GM19023 (cell line): ENCODE results near the gene OGT.
"Not testable (repeated sequence)": the region's sequence is repeated elsewhere in the genome, so short reads cannot be mapped to it uniquely, and the experiment has no call there.

Source experiments
- ATAC-seq: cut with Tn5 transposase; IDR thresholded peaks from one replicate; pipeline ENCODE4 v1.9.1; 2021; ENCODE audit warnings: mild to moderate bottlenecking, moderate library complexity; ENCODE audit not compliant: unreplicated experiment

OGT gene

DNA sequence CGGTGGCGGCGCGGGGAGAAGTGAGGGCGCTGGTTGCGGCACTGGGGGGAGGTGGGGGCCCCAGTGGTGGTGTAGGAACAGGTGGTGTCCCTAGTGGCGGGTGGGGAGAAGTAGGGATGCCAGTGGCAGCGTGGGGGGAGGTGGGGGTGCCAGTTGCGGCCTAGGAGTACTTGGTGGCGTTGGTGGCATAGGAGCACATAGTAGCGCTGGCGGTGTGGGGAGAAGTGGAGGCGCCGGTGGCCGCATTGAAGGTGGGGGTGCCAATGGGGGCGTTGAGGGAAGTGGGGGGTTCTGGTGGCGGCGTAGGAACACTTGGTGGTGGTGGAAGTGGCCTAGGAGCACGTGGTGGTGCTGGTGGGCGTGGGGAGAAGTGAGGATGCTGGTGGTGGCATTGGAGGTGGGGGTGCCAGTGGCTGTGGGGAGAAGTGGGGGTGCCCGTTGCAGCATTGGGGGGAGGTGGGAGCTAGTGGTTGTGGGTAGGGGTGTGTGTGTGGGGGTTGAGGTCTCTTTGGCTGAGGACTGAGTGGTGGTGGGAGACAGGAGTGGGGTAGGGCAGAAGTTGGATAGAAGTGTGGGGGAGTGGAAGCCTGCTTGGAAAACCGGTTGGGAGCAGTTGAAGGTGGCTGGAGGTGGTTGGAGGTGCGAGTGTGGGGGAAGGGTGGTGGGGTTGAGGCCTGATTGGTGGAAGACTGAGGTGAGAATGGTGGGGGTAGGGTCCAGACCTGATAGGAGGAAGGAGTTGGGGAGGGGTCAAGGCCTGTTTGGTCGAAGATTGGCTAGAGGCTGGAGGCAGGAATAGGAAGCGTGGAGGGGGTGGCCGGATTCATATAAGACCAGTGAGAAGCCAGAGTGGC, 46.5 kb downstream of the OGT start:
- ATAC-seq, result no peak

DNA sequence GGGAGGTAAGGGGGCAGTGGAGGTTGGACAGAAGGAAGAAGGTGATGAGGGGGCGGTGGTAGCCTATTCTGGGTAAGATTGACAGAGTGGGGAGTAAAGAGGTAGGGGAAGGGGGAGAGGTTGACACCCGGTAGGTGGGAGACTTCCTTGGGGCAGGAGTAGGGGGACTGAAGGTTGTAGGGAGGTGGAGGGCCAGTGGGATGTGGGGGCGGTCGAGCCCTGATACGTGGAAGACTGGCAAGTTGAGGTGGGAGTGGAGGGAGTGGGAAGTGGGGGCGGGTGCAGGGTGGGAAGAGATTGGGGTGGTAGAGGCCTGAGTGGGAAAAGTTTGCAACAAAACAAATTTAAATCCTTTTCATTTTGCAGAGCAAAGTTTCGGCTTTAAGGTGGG, 47.1 kb downstream of the OGT start:
- ATAC-seq, result no peak

DNA sequence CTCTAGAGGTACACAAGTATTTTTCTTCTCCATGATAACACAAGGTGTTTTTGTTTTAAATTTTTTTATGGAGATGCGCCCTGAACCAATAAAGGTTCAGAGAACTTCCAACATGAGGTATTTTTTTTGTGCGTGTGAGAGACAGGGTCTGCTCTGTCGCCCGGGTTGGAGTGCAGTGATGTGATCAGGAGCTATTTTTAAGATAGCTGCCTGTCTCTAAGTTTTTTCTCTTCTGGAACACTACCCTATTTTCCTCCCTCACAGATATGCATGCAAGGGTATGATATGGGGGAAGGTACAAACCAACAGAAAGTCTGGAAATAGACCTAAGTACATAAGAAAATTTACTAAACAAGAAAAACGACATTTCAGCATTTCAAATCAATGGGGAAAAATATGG, 48.3 kb downstream of the OGT start:
- no peak for ATAC-seq

DNA sequence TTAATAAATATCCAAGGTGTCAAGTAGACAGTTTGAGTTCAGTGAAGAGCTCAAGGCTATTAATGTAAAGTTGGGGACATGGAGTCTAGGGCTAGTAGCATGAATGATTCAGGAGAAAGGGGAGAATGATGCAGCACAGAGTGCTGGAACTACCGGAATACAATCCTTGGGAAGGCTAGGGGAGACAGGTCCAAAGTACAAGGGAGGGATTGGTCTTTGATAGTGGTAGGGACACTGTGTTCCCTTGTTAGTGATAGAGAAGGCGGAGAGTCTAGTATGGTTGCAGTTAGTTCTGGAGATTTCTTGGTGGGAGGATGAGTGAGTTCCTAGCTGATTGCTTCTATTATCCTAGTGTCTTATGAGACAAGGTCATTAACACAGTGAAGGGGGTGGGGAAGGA, 54.0 kb downstream of the OGT start:
- ATAC-seq, result no peak

DNA sequence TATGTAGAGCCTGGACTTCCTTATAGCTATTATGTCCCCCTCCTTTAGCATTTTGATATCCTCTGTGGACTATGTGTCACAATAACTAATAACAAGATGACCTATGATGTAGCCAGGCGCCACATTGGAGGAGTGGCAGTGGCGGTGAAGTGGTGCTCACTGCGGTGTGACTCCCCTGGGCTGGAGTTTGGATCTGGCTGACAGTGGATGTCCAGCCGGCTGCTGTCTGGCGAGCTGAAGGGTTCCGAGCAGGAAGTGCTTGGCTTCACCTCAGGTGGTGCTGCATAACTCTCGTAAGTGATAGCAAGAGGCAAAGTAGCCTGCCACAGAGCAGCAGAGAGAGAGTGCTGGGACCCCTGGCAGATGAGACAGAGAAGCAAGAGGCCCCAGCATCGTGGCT, 60.3 kb downstream of the OGT start:
- not testable (repeated sequence) for ATAC-seq

DNA sequence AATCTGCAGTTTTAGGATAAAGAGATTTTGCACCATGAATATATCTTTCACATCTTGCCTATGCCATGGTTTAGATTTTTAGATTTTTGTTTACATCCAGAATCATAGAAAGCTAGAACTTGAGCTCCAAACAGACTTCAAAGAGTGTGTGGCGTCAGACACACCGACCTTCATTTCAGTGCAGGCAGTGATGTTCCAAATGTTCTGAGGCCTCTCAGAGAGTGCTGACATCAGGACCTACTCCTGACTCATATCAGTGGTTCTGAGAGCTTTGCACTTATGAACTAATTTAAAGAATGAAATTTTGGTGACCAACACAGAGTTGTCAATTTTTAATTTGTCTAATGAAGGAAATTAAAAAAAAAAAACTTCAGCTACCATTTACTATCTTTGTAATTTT, 67.1 kb downstream of the OGT start:
- ATAC-seq, result no peak

DNA sequence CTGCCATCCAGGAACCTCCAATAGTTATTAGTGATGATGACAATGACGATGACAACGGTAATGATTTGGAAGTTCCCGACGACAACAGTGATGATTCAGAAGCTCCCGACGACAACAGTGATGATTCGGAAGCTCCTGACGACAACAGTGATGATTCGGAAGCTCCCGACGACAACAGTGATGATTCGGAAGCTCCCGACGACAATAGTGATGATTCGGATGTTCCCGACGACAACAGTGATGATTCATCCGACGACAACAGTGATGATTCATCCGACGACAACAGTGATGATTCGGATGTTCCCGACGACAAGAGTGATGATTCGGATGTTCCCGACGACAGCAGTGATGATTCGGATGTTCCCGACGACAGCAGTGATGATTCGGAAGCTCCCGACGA, 70.7 kb downstream of the OGT start:
- no peak for ATAC-seq

DNA sequence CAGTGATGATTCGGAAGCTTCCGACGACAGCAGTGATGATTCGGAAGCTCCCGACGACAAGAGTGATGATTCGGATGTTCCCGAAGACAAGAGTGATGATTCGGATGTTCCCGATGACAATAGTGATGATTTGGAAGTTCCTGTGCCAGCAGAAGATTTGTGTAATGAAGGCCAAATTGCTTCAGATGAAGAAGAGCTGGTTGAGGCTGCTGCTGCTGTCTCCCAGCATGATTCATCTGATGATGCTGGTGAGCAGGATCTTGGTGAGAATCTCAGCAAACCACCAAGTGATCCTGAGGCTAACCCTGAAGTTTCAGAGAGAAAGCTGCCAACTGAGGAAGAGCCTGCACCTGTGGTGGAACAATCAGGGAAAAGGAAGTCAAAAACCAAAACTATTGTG, 71.2 kb downstream of the OGT start:
- ATAC-seq, result no peak

DNA sequence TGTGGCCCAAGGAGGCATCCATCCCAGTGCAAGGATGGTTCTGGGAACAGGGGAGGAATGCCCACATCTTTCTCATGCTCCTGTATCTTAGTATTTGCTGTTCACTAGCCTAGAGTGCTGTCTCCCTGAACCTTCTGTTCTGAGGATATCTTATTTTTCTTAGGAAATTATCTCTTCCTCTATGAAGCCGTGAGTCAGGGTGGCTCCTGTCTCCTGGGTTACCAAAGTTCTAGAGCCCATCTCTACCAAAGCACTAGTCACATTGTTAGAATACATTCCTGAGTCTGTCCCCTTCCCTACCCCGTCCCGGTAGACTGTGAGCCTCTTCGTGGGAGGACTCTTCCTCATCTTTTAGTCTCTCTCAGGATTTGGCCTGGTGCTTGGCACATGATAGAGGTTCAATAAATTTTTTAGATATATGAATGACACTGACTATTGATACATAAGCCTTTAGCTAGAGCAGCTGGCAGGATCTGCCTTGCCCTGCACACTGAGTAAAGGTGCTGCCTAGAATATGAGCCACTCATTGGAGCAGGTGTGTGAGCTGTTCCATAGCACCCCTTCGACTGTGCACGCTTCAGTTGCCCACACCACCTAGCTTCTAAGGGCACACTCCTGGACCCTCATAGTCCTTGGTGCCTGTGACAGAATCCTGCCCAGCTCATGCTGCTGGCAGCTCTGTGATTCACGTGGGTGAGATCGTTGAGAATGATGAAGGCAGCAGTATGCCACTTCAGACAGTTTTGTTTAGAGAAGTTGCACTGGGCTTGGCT, 72.1 kb downstream of the OGT start:
- no peak for ATAC-seq

DNA sequence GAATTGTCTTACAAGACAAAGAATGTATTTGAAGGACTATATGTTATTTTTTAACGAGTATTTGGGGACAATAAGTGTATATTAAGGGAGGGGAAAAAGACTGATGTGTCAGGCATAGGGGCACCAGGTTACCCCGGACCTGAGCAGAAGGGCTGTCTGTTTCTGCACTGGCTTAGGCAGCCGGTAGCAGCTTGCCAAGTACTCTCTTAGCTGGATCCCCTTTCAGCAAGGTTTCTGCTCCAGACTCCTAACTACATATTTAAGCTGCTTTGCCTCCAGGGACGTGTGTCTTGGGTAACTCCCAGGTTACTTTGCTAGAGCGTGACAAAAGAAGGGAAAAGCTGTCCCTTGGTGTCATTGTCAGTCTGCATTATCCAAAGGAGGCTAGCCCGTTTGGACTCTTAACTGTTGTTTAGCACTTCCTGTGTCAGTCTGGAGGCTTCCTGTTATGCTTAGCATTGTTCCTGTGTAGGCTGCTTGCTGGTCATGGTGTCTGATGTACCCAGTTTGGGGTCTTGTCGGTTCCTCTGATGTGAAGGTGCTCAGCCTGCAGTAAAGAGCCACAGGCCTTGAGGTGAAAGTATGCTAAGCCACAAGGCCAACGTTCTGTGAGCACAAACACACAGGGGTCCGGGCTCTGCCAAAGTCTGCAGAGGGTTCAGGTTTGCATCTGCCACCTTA, 73.8 kb downstream of the OGT start:
- ATAC-seq, result no peak

DNA sequence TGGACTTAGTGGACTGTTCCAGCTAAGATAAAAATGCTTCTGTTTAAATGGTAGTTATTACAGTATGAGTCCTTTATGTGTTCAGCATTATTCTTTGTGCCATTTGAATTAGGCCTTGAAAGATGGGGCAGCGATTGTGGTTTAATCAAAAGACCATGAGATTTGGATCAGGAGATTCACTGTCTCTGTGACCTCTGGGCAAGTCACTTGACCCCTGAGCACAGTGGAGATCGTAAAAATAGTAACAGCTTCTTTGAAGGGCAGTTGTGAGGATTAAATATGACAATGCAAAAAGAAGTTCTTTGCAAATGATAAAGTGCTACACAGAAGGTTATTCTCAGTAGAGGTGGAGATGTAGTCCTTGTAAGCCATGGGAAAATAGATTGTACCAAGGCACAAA, 74.6 kb downstream of the OGT start:
- ATAC-seq, result no peak

DNA sequence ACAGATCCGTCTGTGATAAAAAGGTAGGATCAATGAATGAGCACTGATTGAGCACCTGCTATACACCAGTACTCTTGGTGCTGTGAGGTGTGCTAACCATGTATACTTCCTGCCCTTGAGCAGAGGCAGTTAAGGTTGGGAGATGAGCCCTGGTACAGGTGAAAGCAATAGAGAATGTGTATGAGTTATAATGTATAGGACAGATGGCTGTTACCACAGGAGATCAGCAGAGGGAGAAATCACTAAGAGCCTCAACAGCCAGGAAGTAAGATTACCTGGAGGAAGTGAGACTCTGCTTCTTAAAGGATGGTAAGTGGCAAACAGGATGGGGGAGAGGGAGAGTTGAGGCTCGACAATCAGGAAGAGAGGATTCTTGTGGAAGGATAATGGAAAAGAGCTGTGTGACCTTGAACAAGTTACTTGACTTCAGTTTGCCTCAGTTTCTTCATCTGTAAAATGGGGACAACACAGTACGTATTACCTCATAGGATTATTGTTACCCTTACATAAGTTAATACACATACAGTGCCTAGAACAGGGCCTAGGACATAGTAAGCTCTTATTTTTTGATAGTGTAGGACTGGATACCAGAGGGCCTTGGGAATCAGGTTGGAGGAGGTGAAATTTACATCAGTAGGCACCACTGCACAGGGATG, 76.3 kb downstream of the OGT start:
- no peak for ATAC-seq

DNA sequence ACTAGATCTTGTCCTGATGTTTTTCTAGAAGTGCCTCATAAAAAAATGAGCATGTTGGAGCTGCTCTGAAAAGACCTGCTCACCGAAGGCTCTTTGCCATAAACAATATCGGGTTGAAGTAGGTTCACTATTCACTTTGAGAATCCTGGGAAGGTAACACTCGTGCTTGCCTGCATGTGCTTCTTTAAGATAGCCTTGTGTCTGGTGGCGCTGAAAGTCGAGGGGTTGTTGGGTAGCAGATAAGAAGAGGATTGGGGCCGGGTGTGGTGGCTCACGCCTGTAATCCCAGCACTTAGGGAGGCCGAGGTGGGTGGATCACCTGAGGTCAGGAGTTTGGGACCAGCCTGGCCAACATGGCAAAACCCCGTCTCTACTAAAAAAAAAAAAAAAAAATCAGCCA, 78.8 kb downstream of the OGT start:
- ATAC-seq, result not testable (repeated sequence)

DNA sequence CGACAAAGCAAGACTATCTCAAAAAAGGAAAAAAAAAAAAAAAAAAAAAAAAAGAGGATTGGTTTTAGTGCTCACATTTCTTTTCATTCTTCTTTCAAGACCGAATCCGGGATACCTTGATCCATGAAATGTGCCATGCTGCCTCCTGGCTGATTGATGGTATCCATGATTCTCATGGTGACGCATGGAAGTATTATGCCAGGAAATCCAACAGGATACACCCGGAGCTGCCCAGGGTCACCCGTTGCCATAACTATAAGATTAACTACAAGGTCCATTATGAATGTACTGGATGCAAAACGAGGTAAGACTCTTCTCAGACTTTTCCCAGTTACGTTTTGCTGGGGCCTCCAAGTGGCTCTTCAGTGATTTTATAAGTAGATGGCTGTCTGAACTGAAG, 79.4 kb downstream of the OGT start:
- no peak for ATAC-seq

DNA sequence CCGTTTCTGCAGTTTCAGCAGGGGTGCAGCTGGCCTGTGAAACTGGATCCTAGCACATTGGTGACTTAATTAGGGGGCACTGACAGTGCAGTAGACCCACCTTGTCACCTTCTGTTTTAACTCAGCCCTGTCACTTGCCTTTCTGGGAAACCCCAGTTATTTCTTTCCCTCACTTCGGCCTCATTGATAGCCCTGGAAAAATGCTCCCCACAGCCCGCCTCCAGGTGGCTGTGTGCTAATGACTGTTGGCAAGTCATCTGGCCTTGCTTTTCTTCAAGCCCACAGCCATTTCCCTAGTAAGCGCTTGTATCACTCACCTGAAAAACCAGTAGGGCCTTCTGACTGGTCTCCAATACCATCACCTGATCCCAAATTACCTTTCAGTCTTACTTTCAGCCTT, 82.2 kb downstream of the OGT start:
- ATAC-seq, result no peak

DNA sequence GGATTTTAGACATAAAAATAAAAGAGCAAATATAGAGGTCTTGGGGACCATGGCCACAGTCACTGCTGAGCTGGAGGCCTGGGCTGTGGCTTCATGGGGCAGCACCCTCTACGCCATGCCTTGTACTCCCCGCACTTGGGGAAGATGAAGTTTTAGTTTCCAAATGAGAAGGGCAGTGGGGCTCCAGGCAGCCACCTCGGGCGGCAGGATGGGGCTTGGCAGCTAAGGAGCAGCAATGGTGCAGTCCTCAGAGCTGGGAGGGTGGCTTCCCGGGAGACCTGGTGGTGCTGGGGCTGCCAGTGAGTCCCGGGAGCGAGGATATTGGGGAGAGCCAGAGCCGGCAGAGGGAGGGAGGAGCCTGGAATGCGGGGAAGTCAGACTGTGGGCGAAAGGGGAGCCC, 83.0 kb downstream of the OGT start:
- ATAC-seq, result no peak

DNA sequence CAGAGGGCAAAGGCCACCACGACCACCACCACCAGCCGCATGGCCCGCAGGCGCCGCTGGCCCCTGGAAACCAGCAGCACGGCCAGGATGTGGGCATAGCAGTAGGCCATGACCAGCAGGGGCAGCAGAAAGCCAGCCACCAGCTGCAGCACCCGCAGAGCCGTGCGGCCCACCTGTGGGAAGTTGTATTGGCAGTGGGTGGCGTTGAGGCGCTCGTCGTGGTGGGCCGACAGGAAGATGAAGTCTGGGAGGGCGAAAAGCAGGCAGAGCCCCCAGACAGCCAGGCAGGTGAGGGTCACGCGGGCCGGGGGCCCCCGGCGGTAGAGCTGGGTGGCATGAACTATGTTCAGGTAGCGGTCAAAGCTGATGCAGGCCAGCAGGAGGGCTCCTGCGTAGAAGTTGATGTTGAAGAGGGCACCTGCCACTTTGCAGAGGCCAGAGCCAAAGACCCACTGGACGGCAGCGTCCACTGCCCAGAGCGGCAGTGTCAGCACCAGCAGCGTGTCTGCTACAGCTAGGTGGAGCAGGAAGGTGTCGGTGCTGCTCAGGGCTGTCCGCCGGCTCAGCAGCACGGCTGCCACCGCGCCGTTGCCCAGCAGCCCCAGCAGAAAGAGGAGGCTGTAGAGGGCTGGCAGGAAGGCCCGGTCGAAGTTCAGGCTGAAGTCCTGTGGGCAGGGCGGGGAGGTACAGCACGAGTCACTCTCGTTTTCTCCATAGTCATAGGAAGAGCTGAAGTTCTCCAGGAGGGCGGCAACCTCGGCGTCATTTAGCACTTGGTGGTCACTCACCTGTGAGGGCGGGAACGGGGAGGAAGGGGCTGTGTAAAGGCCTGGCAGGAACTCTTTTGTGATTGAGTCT, 84.0 kb downstream of the OGT start:
- no peak for ATAC-seq

DNA sequence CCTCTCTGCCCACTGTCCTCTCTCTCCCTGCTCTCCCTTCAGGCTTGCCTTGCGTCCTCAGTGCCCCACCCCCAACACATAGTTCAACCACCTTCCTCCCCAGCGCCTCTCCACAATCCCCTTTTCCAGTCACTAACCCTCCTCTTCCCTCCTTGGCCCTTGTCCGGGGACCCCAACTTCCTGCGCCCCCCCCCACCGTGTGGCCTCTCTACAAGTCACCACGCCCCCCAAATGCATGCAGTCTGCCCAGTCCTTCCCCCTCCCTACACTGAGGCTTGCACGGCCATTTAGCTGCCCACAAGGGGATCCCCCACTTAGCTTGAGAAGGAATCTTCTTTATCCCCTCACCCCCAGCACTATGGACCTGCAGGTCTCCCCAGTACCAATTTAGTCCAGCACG, 84.8 kb downstream of the OGT start:
- no peak for ATAC-seq

DNA sequence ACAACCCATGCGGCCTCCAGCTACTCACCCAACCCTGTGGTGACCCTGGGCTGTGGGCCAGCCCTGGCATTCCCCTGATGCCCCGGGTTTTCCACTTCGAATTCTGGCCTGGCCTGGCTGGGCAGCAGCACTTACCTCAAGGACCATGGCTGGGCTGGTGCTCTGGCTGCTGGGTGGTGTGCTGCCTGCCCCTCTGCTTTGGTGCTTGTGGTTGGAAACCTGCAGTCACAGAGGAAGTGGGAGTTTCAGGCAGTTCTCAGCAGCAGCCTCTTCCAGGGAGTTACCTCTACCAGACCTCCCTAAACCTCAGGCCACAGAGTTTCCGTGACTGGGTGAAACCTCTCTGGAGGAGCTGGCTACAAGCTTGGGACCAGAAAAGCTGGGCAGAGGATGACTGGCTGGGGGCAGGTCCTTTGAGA, 85.4 kb downstream of the OGT start, which contains the start of gene CXCR3:
Gene CXCR3 (minus strand): TSS at position 209 of the 419 bp plus-strand sequence. CDS start 62 bp downstream, at position 147.
- ATAC-seq, result peak; percentile 59

DNA sequence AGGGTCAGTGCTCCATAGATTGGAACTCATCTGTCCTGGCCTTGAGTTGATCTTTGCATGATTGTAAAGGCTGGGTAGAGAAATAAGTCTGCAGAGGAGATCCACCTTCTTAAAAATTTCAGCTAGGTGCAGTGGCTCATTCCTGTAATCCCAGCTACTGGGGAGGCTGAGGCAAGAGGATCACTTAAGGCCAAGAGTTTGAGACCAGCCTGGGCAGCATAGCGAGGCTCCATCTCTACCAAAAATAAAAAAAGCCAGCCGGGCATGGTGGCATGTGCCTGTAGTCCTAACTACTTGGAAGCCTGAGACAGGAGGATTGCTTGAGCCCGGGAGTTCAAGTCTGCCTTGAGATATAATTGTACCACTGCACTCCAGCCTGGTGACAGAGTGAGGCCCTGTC, 85.9 kb downstream of the OGT start:
- ATAC-seq, result no peak
